Measurements from ENCODE around the gene PTDSS2.

PTDSS2 gene

DNA sequence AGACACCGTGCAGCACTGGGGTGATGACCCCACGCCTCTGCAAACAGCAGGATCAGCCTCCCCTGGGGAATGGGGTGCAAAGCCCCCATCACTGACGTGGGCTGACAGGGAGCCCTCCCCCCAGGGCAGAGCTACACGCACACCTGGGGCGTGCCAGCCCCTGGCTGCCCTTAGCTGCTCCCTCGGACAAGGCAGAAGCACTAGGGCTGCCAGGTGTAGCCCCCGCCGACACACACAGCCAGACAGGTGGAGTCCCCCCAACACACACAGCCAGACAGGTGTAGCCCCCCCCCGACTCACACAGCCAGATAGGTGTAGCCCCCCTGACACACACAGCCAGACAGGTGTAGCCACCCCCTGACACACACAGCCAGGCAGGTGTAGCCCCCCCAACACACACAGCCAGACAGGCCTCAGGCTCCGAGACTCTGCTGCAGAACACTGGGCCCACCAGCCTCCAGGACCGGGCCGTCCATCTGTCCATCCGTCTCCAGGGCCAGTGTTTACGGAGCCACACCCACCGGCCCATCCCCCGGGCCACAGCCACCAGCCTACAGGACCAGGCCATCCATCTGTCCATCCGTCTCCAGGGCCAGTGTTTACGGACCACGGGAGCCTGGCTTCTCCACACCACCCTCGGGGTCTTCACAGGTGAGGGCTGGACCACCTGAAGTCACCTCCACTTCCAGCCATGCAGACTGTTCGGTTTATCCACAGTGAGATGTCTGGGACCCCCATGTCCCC is 11.8 kb upstream of the PTDSS2 start:
- TF ChIP-seq TAF1 (IDR thresholded peaks at IDR 0.05; ENCODE audit: borderline replicate concordance, low read depth, low read length), result no peak
- DNase-seq (ENCODE audit: insufficient read length), result no peak
- no peak for FAIRE-seq

GRCh38 chr11:439315-440064 is 10.6 kb upstream of the PTDSS2 start:
- DNase-seq (ENCODE audit: insufficient read length) (no peak), FAIRE-seq (no peak)
- TF ChIP-seq POLR2AphosphoS5 (IDR thresholded peaks at IDR 0.05; ENCODE audit: low read depth, low read length), result no peak
- no peak for TF ChIP-seq TAF1 (IDR thresholded peaks at IDR 0.05; ENCODE audit: borderline replicate concordance, low read depth, low read length)
- no peak for TF ChIP-seq POLR2A (IDR thresholded peaks at IDR 0.05; ENCODE audit: low read depth, low read length)

DNA sequence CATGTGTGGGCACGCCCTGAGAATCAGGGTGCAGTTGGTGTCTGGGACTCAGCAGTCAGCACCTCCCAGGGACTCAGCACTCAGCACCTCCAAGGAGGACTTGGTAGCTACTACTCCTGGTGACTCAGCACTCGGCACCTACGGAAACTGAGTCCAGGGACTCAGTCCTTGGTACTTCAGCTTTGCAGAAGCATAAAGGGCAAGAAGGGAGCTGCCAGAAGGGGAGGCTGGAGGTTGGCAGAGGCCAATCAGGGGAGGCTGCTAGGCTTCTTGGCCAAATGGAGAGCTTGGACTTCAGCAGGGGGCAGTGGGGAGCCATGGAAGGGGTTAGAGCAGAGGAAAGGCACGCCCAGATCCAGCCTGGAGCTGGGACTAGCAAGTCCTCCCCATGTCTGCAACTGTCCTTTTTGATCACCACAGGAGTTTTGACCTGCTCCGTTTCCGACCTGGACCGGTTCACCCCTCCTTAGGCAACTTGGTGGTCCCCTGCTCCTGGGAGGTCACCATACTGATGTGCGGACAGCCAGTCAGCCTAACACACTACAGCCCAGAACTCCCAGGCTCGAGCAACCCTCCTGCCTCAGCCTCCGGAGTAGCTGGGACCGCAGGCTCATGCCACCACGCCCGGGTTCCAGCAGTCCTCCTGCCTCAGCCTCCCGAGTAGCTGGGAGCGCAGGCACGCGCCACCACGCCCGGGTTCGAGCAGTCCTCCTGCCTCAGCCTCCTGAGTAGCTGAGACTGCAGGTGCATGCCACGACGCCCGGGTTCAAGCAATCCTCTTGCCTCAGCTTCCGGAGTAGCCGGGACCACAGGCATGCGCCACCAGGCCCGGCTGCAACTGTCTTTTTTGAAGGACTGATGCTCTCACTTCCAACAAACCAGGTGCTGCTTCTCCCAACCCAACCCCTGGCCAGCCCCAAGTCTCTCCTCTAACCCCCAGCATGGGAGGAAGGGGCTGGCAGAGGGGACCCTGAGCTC is 9.7 kb upstream of the PTDSS2 start:
- FAIRE-seq (no peak), DNase-seq (ENCODE audit: insufficient read length) (no peak)
- no peak for TF ChIP-seq TAF1 (IDR thresholded peaks at IDR 0.05; ENCODE audit: borderline replicate concordance, low read depth, low read length)
- TF ChIP-seq POLR2A (IDR thresholded peaks at IDR 0.05; ENCODE audit: low read depth, low read length), result no peak
- TF ChIP-seq POLR2AphosphoS5 (IDR thresholded peaks at IDR 0.05; ENCODE audit: low read depth, low read length), result no peak

- FAIRE-seq (no peak), DNase-seq (ENCODE audit: insufficient read length) (no peak)
- TF ChIP-seq POLR2AphosphoS5 (IDR thresholded peaks at IDR 0.05; ENCODE audit: low read depth, low read length) (no peak), POLR2A (IDR thresholded peaks at IDR 0.05; ENCODE audit: low read depth, low read length) (no peak), TAF1 (IDR thresholded peaks at IDR 0.05; ENCODE audit: borderline replicate concordance, low read depth, low read length) (no peak)
These were observed 9.0 kb upstream of the PTDSS2 start for GRCh38 chr11:441043-441417.

DNA sequence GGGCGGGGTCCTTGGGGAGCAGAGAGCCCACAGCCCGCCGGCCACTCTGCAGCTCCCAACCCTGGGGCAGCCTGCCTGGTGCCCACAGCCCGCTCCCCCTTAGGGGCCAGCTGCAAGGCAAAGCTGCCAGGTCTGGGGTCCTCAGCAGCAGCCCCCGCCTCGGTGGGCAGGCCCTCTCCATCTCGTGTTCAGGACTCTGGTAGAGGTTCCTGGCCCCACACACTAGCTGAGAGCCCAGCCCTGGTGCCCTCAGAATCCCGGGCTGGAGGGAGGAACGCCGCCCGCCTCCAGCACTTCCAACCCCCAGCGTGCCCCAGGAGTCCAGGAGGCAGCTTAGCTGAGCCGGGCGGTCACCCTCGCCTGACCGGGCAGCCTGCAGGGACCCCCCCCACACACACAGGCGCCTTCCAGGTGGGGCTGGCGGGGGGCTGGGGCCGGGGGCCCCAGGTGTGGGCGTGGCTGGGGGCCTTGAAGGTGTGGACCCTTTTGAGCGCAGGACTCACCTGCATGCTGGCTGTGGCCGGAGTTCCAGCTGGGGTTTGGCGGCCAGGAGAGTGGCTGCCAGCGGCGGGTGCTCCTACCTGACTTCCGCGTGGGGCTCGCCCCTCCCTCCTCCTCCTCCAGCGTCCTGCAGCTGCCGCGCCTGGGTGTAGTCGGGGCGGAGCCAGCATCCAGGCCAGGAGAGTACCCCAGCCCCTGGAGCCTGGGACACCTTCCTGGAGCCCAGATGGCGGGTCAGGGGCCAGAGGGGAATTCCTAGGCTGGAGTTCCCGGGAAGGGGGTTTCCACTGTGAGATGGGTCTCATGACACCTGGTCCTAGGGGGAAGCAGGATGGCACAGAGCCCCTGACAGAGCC is 8.4 kb upstream of the PTDSS2 start, which contains the start of gene ANO9:
ANO9 (minus strand) TSS at position 594 of the 857 bp plus-strand sequence; CDS start at position 509, 85 bp downstream.
- DNase-seq (ENCODE audit: insufficient read length) (peak; percentile 90), FAIRE-seq (peak; percentile 93)
- no peak for TF ChIP-seq TAF1 (IDR thresholded peaks at IDR 0.05; ENCODE audit: borderline replicate concordance, low read depth, low read length)
- peak; percentile 31; the same call in 1 of the 2 replicates for TF ChIP-seq POLR2A (IDR thresholded peaks at IDR 0.05; ENCODE audit: low read depth, low read length)
- 0 out of 2 replicates have a peak, but pooled peaks have one; percentile 26 for TF ChIP-seq POLR2AphosphoS5 (IDR thresholded peaks at IDR 0.05; ENCODE audit: low read depth, low read length)

DNA sequence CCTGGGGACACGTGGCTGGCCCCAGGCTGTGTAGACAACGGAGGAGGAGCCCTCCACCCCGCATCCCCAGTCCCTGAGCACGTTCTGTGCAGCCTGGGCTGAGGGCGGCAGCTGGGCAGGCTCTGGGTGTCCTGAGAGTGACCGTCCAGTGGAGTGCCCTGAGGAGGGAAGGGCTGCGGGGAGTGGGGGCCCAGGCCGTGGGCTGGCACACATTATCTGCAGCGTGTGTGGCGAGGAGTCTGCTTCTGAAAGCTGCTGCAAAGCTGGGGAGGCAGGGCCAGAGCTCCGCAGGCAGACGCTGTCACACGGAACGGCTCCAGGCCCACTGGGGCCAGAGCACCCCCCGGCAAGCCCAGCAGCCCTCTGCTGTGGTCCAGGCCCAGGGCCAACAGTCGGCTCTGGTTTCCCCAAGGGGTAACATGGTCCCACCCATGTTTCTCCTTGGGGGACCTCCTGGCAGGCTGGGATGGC is 7.4 kb upstream of the PTDSS2 start:
- TF ChIP-seq POLR2A (IDR thresholded peaks at IDR 0.05; ENCODE audit: low read depth, low read length), result no peak
- no peak for TF ChIP-seq POLR2AphosphoS5 (IDR thresholded peaks at IDR 0.05; ENCODE audit: low read depth, low read length)
- TF ChIP-seq TAF1 (IDR thresholded peaks at IDR 0.05; ENCODE audit: borderline replicate concordance, low read depth, low read length), result no peak
- DNase-seq (ENCODE audit: insufficient read length) (no peak), FAIRE-seq (no peak)

DNA sequence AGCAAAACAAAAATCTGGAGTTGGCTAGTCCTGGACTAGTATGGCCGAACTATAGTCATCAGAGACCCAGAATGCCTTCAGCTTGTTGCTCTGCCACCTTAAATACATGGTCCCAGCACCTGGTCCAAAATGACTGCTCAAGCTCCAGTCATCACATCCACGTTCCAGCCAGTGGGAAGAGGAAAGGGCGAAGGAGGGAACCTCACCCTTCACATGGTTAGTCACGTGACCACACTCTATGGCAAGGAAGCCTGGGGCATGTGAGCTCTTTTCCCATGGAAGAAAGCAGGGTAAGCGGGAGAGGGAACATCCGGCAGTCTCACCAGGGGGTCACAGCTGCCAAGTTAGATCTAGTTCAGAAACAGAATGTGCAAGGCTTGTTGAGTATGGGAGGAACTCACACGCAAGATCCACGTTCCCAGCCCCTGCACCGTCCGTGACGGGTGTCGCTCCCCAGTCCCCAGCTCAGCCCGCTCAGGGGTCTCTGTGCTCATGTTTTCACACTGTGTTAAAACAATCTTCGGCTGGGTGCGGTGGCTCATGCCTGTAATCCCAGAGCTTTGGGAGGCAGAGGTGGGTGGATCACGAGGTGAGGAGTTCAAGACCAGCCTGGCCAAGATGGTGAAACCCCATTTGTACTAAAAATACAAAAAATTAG is 6.4 kb upstream of the PTDSS2 start:
- DNase-seq (ENCODE audit: insufficient read length), result no peak
- FAIRE-seq, result no peak
- TF ChIP-seq POLR2A (IDR thresholded peaks at IDR 0.05; ENCODE audit: low read depth, low read length), result no peak
- TF ChIP-seq TAF1 (IDR thresholded peaks at IDR 0.05; ENCODE audit: borderline replicate concordance, low read depth, low read length), result no peak
- no peak for TF ChIP-seq POLR2AphosphoS5 (IDR thresholded peaks at IDR 0.05; ENCODE audit: low read depth, low read length)

DNA sequence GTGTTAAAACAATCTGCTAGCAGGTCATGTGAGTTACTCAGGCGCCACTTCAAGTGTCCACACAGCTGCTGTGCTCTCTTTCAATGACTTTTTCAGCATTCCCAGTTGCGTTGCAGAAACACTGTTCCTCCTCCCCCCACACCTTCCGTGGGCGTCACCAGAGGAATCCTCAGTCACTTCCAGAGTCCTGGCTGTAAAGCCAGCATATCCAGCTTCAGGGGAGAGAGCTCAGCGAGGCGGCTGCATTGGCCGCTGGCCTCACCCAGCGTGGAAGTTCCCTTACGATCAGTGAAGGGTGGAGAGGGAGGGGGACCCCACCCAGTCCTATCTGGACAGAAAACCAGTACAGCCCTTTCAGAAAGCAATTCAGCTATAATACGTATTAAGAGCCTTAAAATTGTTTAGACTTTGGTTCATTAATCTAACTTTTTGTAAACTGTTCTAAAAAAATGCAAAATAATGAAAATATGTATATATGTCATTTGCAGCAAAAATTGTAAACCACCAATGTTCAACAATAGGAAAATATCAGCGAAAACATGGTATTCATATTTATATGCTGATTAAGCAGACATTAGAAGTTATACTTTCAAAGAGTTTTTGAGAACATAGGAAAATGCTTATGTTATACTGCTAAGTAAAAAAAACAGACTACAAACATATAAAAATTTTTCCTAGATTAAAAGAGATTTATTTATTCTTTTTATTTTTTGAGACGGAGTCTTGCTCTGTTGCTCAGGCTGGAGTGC is 5.5 kb upstream of the PTDSS2 start:
- TF ChIP-seq TAF1 (IDR thresholded peaks at IDR 0.05; ENCODE audit: borderline replicate concordance, low read depth, low read length), result no peak
- TF ChIP-seq POLR2AphosphoS5 (IDR thresholded peaks at IDR 0.05; ENCODE audit: low read depth, low read length), result no peak
- no peak for TF ChIP-seq POLR2A (IDR thresholded peaks at IDR 0.05; ENCODE audit: low read depth, low read length)
- peak; percentile 65 for FAIRE-seq
- DNase-seq (ENCODE audit: insufficient read length), result no peak

- FAIRE-seq, result no peak
- no peak for DNase-seq (ENCODE audit: insufficient read length)
- no peak for TF ChIP-seq POLR2A (IDR thresholded peaks at IDR 0.05; ENCODE audit: low read depth, low read length)
- no peak for TF ChIP-seq TAF1 (IDR thresholded peaks at IDR 0.05; ENCODE audit: borderline replicate concordance, low read depth, low read length)
- TF ChIP-seq POLR2AphosphoS5 (IDR thresholded peaks at IDR 0.05; ENCODE audit: low read depth, low read length), result no peak
These were observed 4.1 kb upstream of the PTDSS2 start for GRCh38 chr11:445765-446588.

Data from GM12892 (cell line).